ENCODE data around the gene ATP5ME. TPM values are rescaled to one million over a fixed set of nuclear protein-coding genes. Genes with fewer than 3 reads are reported as not detected.

The ATP5ME gene
- polyA plus RNA-seq, 1 experiment = 330 TPM

- Histone ChIP-seq H3K4me3 (ENCODE audit: low read depth, low read length) (no peak overlapping the region), H3K36me3 (ENCODE audit: control insufficient read depth, insufficient read depth, low read length) (no peaks in the 10 kb centered on the region), H3K27me3 (ENCODE audit: control insufficient read depth, insufficient read depth, low read length) (no peaks in the 10 kb centered on the region)
- no peak for DNase-seq (ENCODE audit: low read depth)
- ChIA-PET CTCF (interaction anchor here (0.6 to 2.8 kb wide), 9 partner anchors 8 to 309 kb away, joined by 3 to 22 read pairs (median 4); partner anchors contain the start of genes ATP5ME and MYL5), POLR2A (no interaction called here)
- TF ChIP-seq, protein P1, sequence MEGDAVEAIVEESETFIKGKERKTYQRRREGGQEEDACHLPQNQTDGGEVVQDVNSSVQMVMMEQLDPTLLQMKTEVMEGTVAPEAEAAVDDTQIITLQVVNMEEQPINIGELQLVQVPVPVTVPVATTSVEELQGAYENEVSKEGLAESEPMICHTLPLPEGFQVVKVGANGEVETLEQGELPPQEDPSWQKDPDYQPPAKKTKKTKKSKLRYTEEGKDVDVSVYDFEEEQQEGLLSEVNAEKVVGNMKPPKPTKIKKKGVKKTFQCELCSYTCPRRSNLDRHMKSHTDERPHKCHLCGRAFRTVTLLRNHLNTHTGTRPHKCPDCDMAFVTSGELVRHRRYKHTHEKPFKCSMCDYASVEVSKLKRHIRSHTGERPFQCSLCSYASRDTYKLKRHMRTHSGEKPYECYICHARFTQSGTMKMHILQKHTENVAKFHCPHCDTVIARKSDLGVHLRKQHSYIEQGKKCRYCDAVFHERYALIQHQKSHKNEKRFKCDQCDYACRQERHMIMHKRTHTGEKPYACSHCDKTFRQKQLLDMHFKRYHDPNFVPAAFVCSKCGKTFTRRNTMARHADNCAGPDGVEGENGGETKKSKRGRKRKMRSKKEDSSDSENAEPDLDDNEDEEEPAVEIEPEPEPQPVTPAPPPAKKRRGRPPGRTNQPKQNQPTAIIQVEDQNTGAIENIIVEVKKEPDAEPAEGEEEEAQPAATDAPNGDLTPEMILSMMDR (IDR thresholded peaks at IDR 0.05; ENCODE audit: insufficient read depth, low read depth, low read length) = no peak
These were observed 10.7 kb upstream of the ATP5ME start for GRCh38 chr4:684623-685327.

DNA sequence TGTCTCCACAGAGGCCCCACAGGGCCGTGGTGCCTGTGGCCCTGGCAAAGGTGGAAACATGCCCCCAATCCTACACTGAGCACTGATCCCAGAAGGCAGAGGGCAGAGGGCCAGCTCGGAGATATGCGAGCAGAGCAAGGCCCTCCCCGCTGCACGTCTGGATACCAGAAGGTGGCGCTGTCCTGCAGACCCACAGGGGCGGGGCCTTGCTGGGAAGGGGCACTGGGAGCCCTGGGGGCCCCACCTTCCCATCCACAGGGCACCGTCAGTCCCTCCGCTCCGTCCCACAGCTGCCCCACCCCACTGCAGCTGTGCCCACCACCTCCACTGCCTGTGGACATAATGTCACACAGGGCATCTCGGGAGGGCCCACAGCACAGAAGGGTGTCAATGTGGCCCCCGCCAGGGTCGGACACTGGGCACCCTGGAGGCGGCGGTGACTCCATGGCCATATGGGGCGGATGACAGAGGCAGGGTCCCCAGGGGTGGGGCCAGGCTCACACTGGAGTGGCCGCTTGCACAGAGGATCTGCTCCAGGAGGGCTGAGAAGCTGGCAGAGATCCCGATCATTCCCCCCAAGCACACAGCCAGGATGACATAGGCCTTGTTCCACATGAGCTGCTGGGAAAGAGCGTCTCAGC lies 10.0 kb upstream of the ATP5ME start:
- ChIA-PET CTCF (interaction anchor here (0.6 to 2.8 kb wide), 9 partner anchors 8 to 310 kb away, joined by 3 to 22 read pairs (median 4); partner anchors contain the start of genes ATP5ME and MYL5), POLR2A (no interaction called here)
- no peak overlapping the region for H3K4me3 ChIP-seq (ENCODE audit: low read depth, low read length)
- no peak for DNase-seq (ENCODE audit: low read depth)
- TF ChIP-seq, protein P1 (IDR thresholded peaks at IDR 0.05; ENCODE audit: insufficient read depth, low read depth, low read length) = peak; percentile 79
- H3K27me3 ChIP-seq (ENCODE audit: control insufficient read depth, insufficient read depth, low read length) = no peaks in the 10 kb centered on the region
- H3K36me3 ChIP-seq (ENCODE audit: control insufficient read depth, insufficient read depth, low read length) = no peaks in the 10 kb centered on the region

GRCh38 chr4:683247-683897 lies 9.3 kb upstream of the ATP5ME start:
- TF ChIP-seq, protein P1 (IDR thresholded peaks at IDR 0.05; ENCODE audit: insufficient read depth, low read depth, low read length) = no peak
- ChIA-PET POLR2A (no interaction called here), CTCF (interaction anchor here (1.3 to 2.8 kb wide), 6 partner anchors 9 to 97 kb away, joined by 3 to 22 read pairs (median 6); partner anchors contain the start of genes ATP5ME and MYL5)
- DNase-seq (ENCODE audit: low read depth) = no peak
- Histone ChIP-seq H3K4me3 (ENCODE audit: low read depth, low read length) (no peak overlapping the region), H3K27me3 (ENCODE audit: control insufficient read depth, insufficient read depth, low read length) (no peaks in the 10 kb centered on the region), H3K36me3 (ENCODE audit: control insufficient read depth, insufficient read depth, low read length) (no peaks in the 10 kb centered on the region)

DNA sequence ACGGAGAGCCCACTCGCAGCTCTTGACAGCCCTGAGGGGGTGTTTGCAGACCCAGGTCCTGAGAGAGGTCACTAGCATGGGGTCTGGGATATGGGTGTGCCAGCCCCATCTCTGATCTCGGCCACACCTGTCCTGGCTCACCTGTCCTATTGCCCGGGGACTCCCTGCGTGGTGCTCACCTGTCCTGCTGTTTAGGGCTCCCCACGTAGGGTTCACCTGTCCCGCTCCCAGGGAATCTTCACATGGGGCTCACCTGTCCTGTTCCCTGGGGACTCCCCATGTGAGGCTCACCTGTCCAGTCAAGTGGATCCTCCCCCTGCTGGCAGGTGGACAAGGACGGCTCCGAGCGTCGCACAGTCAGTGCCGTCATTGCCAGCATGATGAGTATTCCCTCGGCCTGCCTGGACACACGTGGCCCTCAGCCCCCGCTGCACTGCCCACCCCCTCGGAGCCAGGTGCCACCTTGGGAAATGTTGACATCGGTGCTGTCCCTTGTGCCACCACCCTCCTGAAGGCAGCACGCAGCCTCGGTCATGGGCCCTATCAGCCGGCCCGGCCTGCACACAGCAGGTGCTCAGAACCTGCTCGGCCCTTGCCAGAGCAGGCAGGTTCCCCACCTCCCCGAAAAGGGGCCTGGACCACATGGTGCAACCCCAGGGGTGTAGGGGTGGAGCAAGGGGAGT lies 8.6 kb upstream of the ATP5ME start:
- CTCF ChIA-PET = interaction anchor here (2.4 kb wide), 1 partner anchor 59 kb away, joined by 9 read pairs; no protein-coding TSS in a partner anchor
- TF ChIP-seq, protein P1 (IDR thresholded peaks at IDR 0.05; ENCODE audit: insufficient read depth, low read depth, low read length) = no peak
- H3K4me3 ChIP-seq (ENCODE audit: low read depth, low read length) = no peak overlapping the region
- POLR2A ChIA-PET = no interaction called here
- no peak for DNase-seq (ENCODE audit: low read depth)
- H3K27me3 ChIP-seq (ENCODE audit: control insufficient read depth, insufficient read depth, low read length) = no peaks in the 10 kb centered on the region
- H3K36me3 ChIP-seq (ENCODE audit: control insufficient read depth, insufficient read depth, low read length) = no peaks in the 10 kb centered on the region
